ENCODE measurements around the gene SRP54. TPM values are rescaled to one million over a fixed set of nuclear protein-coding genes. Genes with fewer than 3 reads are reported as not detected.

The SRP54 gene
- total and polyA plus RNA-seq, 2 donors (not counting 3 experiments of a cell fraction or from before 2014, with no cell fraction given), result 32.8 to 63.7 TPM

DNA sequence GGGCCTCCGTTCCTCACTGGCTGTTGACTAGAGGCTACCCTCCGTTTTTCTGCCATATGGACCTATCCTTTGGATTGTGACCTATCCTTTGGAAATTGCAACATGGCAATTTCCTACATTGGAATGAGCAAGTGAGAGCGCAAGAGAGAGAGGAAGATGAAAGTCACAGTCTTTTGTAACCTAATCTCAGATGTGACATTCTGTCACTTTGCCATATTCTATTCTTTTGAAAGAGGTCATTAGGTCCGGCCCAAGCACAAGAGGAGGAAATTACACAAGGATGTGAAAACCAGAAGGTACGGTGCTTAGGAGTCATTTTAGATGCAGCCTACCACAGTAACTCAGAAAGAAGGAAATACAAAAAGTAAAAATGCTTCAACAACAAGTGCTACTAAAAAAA, 47.3 kb upstream of the SRP54 start:
- Histone ChIP-seq H3K79me2 (ENCODE audit: control insufficient read depth, insufficient read depth, low read length) (no peaks in the 10 kb centered on the region), H3K4me3 (replicated peaks in 1 of 3; ENCODE audit: insufficient read depth in 1 of 3, low read depth in 1 of 3, low read length in 3 of 3) (no peak overlapping the region), H3K36me3 (ENCODE audit: control insufficient read depth in 2 of 2, extremely low read depth in 1 of 2, insufficient read depth in 2 of 2, low read length in 2 of 2) (no peaks in the 10 kb centered on the region), H3K4me1 (ENCODE audit: control insufficient read depth, extremely low read depth, insufficient read depth, low read length) (peaks cover 12% of the 10 kb centered on the region), H3K27me3 (ENCODE audit: control insufficient read depth in 2 of 2, insufficient read depth in 2 of 2, low read length in 2 of 2) (no peaks in the 10 kb centered on the region), H2AFZ (ENCODE audit: low read depth, low read length) (no peak overlapping the region), H3K9ac (replicated peaks; ENCODE audit: extremely low read depth, insufficient read depth, low read length) (no peak overlapping the region), H3K9me1 (replicated peaks; ENCODE audit: control insufficient read depth, extremely low read depth, insufficient read depth, low read length) (no peaks in the 10 kb centered on the region), H3K27ac (ENCODE audit: insufficient read depth, low read depth, low read length) (no peak overlapping the region), H4K20me1 (replicated peaks; ENCODE audit: control insufficient read depth, extremely low read depth, insufficient read depth, low read length) (no peaks in the 10 kb centered on the region), H3K4me2 (ENCODE audit: insufficient read depth, low read length) (no peak overlapping the region), H3K9me3 (replicated peaks; ENCODE audit: control insufficient read depth, insufficient read depth, low read length) (no peaks in the 10 kb centered on the region)
- FAIRE-seq (no peak), DNase-seq (ENCODE audit: low read depth, low spot score) (peak; percentile 4)
- CTCF ChIA-PET, result interaction anchor here (1.9 kb wide), 1 partner anchor 212 kb away, joined by 4 read pairs; no protein-coding TSS in a partner anchor
- BruUV-seq (replicated peaks), result no TSS peak
- dilution Hi-C loops (cut with MboI; ENCODE audit: extremely low pct_ligation_motif_present, low sequenced_read_pairs) (no loop called here), intact Hi-C loops (cut with micrococcal nuclease) (no loop called here)
- TF ChIP-seq JUN (IDR thresholded peaks at IDR 0.05; ENCODE audit: borderline replicate concordance, insufficient read depth, insufficient read length, low read depth), result no peak
- TF ChIP-seq, protein P1, sequence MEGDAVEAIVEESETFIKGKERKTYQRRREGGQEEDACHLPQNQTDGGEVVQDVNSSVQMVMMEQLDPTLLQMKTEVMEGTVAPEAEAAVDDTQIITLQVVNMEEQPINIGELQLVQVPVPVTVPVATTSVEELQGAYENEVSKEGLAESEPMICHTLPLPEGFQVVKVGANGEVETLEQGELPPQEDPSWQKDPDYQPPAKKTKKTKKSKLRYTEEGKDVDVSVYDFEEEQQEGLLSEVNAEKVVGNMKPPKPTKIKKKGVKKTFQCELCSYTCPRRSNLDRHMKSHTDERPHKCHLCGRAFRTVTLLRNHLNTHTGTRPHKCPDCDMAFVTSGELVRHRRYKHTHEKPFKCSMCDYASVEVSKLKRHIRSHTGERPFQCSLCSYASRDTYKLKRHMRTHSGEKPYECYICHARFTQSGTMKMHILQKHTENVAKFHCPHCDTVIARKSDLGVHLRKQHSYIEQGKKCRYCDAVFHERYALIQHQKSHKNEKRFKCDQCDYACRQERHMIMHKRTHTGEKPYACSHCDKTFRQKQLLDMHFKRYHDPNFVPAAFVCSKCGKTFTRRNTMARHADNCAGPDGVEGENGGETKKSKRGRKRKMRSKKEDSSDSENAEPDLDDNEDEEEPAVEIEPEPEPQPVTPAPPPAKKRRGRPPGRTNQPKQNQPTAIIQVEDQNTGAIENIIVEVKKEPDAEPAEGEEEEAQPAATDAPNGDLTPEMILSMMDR (IDR thresholded peaks at IDR 0.05; ENCODE audit: extremely low read depth in 1 of 2, insufficient read depth in 1 of 2, low read depth in 1 of 2, low read length in 2 of 2), result no peak
- TF ChIP-seq MYC (IDR thresholded peaks at IDR 0.05; ENCODE audit: low read depth, low read length), result no peak
- TF ChIP-seq POLR2AphosphoS5 (IDR thresholded peaks at IDR 0.05; ENCODE audit: insufficient read depth, low read depth, low read length), result no peak
- no peak for TF ChIP-seq EZH2 (IDR thresholded peaks at IDR 0.05; ENCODE audit: borderline replicate concordance, low read depth, low read length, severe bottlenecking)
- no peak for TF ChIP-seq FOS (IDR thresholded peaks at IDR 0.05; ENCODE audit: borderline replicate concordance, insufficient read depth, low read length)
- TF ChIP-seq POLR2A (IDR thresholded peaks at IDR 0.05; ENCODE audit: low read depth, low read length), result no peak
- POLR2A ChIA-PET, result no interaction called here
